GM19240 (cell line): ENCODE measurements around the gene NEIL3.

Experiments used
- DNase-seq: peaks from one replicate; pipeline ENCODE4 v3.0.0; 2011; ENCODE audit warnings: low spot score; ENCODE audit not compliant: insufficient read length

Gene NEIL3

GRCh38 chr4:177410566-177410965, 100.9 kb downstream of the NEIL3 start:
- no peak for DNase-seq

DNA sequence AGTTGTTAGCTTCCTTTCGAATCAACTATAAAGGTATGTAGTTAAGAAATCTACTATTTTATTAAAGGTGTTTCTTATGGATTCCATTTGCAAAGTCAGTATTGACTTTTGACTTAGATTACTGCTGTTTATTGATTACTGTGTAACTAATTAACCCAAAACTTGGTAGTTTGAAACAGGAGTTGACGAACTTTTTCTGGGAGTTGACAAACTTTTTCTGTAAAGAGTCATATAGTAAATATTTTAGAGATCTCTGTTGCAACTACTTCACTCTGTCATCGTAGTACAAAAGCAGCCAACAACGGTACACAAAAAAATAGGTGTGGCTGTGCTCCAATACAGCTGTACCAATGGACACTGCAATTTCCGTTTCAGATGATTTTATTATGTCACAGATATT, 102.3 kb downstream of the NEIL3 start:
- DNase-seq = no peak
